ENCODE measurements around the gene FLRT2.

The FLRT2 gene

GRCh38 chr14:85601246-85601645 is 71.3 kb downstream of the FLRT2 start:
- no peak for DNase-seq

GRCh38 chr14:85601690-85602089 is 71.7 kb downstream of the FLRT2 start:
- DNase-seq = no peak

- DNase-seq = no peak
Observed at GRCh38 chr14:85602345-85602744, 72.4 kb downstream of the FLRT2 start.

GRCh38 chr14:85604021-85604420 is 74.1 kb downstream of the FLRT2 start:
- no peak for DNase-seq

- DNase-seq = peak; percentile 46
Observed at GRCh38 chr14:85604714-85605113, 74.8 kb downstream of the FLRT2 start.

GRCh38 chr14:85607651-85608081 is 77.7 kb downstream of the FLRT2 start:
- DNase-seq = peak; percentile 95

- DNase-seq = no peak
Observed at GRCh38 chr14:85613496-85613895, 83.6 kb downstream of the FLRT2 start.

- DNase-seq = no peak
Observed at GRCh38 chr14:85616386-85616885, 86.5 kb downstream of the FLRT2 start.

- DNase-seq = no peak
Observed at GRCh38 chr14:85616886-85617285, 86.9 kb downstream of the FLRT2 start.

GRCh38 chr14:85617791-85618190 is 87.8 kb downstream of the FLRT2 start:
- no peak for DNase-seq

- no peak for DNase-seq
Observed at GRCh38 chr14:85618390-85618789, 88.4 kb downstream of the FLRT2 start.

GRCh38 chr14:85618978-85619377 is 89.0 kb downstream of the FLRT2 start:
- DNase-seq = no peak

GRCh38 chr14:85619851-85620250 is 89.9 kb downstream of the FLRT2 start:
- DNase-seq = peak; percentile 37

- DNase-seq = peak; percentile 64
Observed at GRCh38 chr14:85620947-85621346, 91.0 kb downstream of the FLRT2 start.

- no peak for DNase-seq
Observed at GRCh38 chr14:85622106-85622505, 92.2 kb downstream of the FLRT2 start.

GRCh38 chr14:85622986-85623685 is 93.2 kb downstream of the FLRT2 start:
- DNase-seq = no peak

GRCh38 chr14:85625925-85626585 is 96.1 kb downstream of the FLRT2 start:
- no peak for DNase-seq

GRCh38 chr14:85634205-85634604 is 104.3 kb downstream of the FLRT2 start:
- DNase-seq = no peak

- no peak for DNase-seq
Observed at GRCh38 chr14:85644211-85644610, 114.3 kb downstream of the FLRT2 start.

- DNase-seq = no peak
Observed at GRCh38 chr14:85653029-85653428, 123.1 kb downstream of the FLRT2 start.

- no peak for DNase-seq
Observed at GRCh38 chr14:85660243-85660922, 130.4 kb downstream of the FLRT2 start.

GRCh38 chr14:85662096-85662495 is 132.2 kb downstream of the FLRT2 start:
- no peak for DNase-seq

- DNase-seq = no peak
Observed at GRCh38 chr14:85663256-85663655, 133.3 kb downstream of the FLRT2 start.

- DNase-seq = no peak
Observed at GRCh38 chr14:85663667-85664066, 133.7 kb downstream of the FLRT2 start.
